Osteocyte (in vitro differentiated cells): ENCODE data around the gene APBA1. TPM values are rescaled to one million over a fixed set of nuclear protein-coding genes. Genes with fewer than 3 reads are reported as not detected.

Experiments used
- DNase-seq: peaks from one replicate; pipeline ENCODE4 v3.0.0; 2021; ENCODE audit warnings: mixed read lengths; ENCODE audit not compliant: unreplicated experiment; ENCODE audit errors: extremely low spot score
- H3K27ac Mint-ChIP-seq: one replicate; pipeline ENCODE4 v1.8.0; 2021; ENCODE audit warnings: mild to moderate bottlenecking, mixed read lengths; ENCODE audit not compliant: unreplicated experiment
- H3K27me3 Mint-ChIP-seq: one replicate; pipeline ENCODE4 v1.8.0; 2021; ENCODE audit warnings: mixed read lengths; ENCODE audit not compliant: unreplicated experiment
- H3K36me3 Mint-ChIP-seq: one replicate; pipeline ENCODE4 v1.8.0; 2021; ENCODE audit warnings: mixed read lengths; ENCODE audit not compliant: unreplicated experiment
- H3K4me1 Mint-ChIP-seq: one replicate; pipeline ENCODE4 v1.8.0; 2021; ENCODE audit warnings: mixed read lengths; ENCODE audit not compliant: unreplicated experiment
- H3K4me3 Mint-ChIP-seq: one replicate; pipeline ENCODE4 v1.8.0; 2021; ENCODE audit warnings: mild to moderate bottlenecking, moderate library complexity, mixed read lengths; ENCODE audit not compliant: unreplicated experiment
- H3K9me3 Mint-ChIP-seq: one replicate; pipeline ENCODE4 v1.8.0; 2021; ENCODE audit warnings: mixed read lengths; ENCODE audit not compliant: unreplicated experiment
- total RNA-seq: library from RNA; stranded (reverse); gene quantifications from 2 replicates; pipeline ENCODE4 v1.2.1, GENCODE V29; 2021
- TF ChIP-seq, protein P1 (sequence below): fragments of 200-600 bp; sonication (generic); IDR thresholded peaks from 2 replicates; pipeline ENCODE4 v1.5.0; 2021; ENCODE audit warnings: antibody characterized with exemption, mild to moderate bottlenecking, moderate library complexity

APBA1 gene
- total RNA-seq, 1 donor from 2014 or later = 5.2 TPM

GRCh38 chr9:69715096-69715495 lies 42.9 kb upstream of the APBA1 start:
- TF ChIP-seq, protein P1, sequence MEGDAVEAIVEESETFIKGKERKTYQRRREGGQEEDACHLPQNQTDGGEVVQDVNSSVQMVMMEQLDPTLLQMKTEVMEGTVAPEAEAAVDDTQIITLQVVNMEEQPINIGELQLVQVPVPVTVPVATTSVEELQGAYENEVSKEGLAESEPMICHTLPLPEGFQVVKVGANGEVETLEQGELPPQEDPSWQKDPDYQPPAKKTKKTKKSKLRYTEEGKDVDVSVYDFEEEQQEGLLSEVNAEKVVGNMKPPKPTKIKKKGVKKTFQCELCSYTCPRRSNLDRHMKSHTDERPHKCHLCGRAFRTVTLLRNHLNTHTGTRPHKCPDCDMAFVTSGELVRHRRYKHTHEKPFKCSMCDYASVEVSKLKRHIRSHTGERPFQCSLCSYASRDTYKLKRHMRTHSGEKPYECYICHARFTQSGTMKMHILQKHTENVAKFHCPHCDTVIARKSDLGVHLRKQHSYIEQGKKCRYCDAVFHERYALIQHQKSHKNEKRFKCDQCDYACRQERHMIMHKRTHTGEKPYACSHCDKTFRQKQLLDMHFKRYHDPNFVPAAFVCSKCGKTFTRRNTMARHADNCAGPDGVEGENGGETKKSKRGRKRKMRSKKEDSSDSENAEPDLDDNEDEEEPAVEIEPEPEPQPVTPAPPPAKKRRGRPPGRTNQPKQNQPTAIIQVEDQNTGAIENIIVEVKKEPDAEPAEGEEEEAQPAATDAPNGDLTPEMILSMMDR = no peak
- H3K27me3 Mint-ChIP-seq = no peaks in the 10 kb centered on the region
- no peak for DNase-seq
- H3K4me3 Mint-ChIP-seq = no peak overlapping the region
- no peaks in the 10 kb centered on the region for H3K9me3 Mint-ChIP-seq
- H3K4me1 Mint-ChIP-seq = peaks cover 6% of the 10 kb centered on the region
- no peak overlapping the region for H3K27ac Mint-ChIP-seq
- peaks cover 31% of the 10 kb centered on the region for H3K36me3 Mint-ChIP-seq

DNA sequence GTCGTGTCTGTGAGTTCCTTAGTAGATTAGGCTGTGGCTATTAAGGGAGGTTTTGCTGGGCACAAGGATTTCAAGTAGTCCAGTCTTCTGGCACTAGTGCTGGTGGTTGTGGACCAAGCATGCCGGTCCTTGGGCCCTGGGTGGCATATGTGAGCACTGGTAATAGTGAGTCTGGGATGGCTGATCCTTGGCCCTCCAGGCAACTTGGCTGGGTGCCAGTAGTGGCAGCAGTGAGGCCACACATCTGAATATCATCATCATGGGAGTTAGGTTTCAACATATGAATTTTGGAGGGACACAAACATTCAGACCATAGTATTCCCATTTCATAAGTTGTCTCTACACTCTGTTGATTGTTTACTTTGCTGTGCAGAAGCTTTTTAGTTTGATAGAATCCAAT lies 25.3 kb upstream of the APBA1 start:
- Mint-ChIP-seq H3K27ac (no peak overlapping the region), H3K27me3 (peaks cover 2% of the 10 kb centered on the region), H3K4me1 (no peaks in the 10 kb centered on the region), H3K36me3 (peaks cover 13% of the 10 kb centered on the region), H3K4me3 (no peak overlapping the region), H3K9me3 (peaks cover 49% of the 10 kb centered on the region)
- TF ChIP-seq, protein P1 = no peak
- DNase-seq = no peak

GRCh38 chr9:69696802-69697201 lies 24.6 kb upstream of the APBA1 start:
- H3K36me3 Mint-ChIP-seq = peaks cover 11% of the 10 kb centered on the region
- DNase-seq = no peak
- no peak overlapping the region for H3K27ac Mint-ChIP-seq
- no peak overlapping the region for H3K4me3 Mint-ChIP-seq
- TF ChIP-seq, protein P1 = no peak
- peaks cover 2% of the 10 kb centered on the region for H3K27me3 Mint-ChIP-seq
- H3K9me3 Mint-ChIP-seq = peaks cover 46% of the 10 kb centered on the region
- no peaks in the 10 kb centered on the region for H3K4me1 Mint-ChIP-seq

- peaks cover 2% of the 10 kb centered on the region for H3K27me3 Mint-ChIP-seq
- H3K9me3 Mint-ChIP-seq = peaks cover 12% of the 10 kb centered on the region
- TF ChIP-seq, protein P1 = no peak
- no peaks in the 10 kb centered on the region for H3K4me1 Mint-ChIP-seq
- no peaks in the 10 kb centered on the region for H3K36me3 Mint-ChIP-seq
- no peak overlapping the region for H3K4me3 Mint-ChIP-seq
- no peak overlapping the region for H3K27ac Mint-ChIP-seq
- DNase-seq = no peak
These were observed 17.9 kb upstream of the APBA1 start for GRCh38 chr9:69689991-69690538.

DNA sequence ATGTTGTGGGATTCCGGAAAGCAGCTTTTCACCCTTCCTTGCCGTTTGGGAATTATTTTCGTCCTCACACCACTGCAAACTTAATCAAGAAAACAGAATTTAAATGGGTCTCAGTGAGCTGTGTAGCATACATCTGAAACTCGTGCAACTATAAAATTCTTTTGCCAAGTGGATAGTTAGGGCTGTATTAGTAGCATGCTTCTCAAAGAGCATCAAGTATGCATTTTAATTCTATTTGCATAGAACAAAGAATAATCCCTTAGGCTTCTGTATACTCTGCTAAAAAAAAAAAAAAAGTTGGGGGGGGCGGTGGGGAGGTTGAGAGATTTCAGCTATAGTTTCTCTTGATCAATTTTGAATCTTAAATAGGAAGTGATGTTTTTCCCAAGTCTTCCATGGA lies 11.8 kb upstream of the APBA1 start:
- Mint-ChIP-seq H3K27ac (no peak overlapping the region), H3K27me3 (peaks cover 2% of the 10 kb centered on the region), H3K4me3 (no peak overlapping the region), H3K9me3 (no peaks in the 10 kb centered on the region), H3K36me3 (no peaks in the 10 kb centered on the region), H3K4me1 (no peaks in the 10 kb centered on the region)
- DNase-seq = no peak
- TF ChIP-seq, protein P1 = no peak
